IPS-11a (cell line): Measurements from ENCODE around the gene SMYD3.
"Not testable (repeated sequence)": the region's sequence is repeated elsewhere in the genome, so short reads cannot be mapped to it uniquely, and the experiment has no call there.

Source experiments
- H3K4me3 ChIP-seq: one replicate; pipeline ENCODE4 v1.5.1; 2013; ENCODE audit warnings: low read depth, low read length, control low read depth

The SMYD3 gene

DNA sequence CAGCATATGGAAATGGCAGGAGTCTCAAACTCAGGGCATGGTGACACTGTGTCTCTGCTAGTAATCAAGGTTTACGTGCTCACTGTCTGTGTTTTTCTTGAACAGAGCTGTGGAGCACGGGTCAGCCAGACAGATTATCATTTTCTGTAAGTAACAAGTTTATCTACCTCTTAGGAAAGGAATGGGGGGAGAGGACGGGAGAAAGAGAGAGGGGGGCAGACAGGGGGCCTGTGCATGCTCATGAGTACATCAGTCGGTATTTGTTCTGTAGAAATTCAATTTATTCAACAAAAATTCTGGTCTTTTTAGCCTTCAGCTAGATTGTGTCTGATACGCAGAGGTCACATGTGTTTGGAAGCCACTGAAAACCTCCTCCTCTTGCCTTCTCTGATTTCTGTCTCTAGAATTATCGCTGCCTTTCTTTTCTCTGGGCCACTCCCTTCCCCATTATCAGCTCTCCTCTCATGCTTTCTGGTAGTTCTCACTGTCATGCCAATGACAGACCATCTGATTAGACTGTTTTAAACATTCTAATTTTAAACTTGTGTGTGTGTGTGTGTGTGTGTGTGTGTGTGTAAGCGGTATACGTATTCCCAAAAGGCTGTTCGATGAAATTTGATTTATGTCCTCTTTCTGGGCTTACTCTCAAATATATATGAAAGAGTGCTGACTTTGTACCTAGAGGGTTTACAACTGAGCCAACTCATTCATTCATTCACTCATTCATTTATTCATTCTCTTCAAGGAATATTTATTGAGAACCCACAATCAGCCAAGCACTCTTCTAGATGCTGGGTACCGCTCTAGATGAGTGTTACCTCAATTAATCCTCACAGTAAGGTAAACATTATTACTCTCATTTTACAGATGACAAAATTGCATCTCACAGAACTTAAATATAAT, 715.4 kb downstream of the SMYD3 start:
- no peak overlapping the region for H3K4me3 ChIP-seq

DNA sequence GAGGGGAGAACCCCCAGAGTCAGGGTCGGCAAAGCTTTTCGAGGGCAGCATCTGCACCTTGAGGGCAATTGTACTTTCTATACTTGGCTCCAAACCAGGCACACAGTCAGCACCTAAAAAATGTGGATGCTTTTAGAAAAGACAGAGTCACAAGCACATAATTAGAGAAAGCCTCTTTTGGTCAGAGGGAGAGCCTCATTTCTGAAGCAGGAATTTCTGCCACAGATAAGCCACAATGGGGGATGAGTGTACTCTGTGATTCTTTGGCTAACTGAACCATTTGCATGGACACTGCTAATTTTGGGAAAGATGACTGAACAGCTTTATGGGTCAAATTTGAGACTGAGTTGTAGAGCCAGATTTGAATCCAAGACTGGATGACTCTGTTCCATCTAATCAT, 716.6 kb downstream of the SMYD3 start:
- H3K4me3 ChIP-seq: no peak overlapping the region

DNA sequence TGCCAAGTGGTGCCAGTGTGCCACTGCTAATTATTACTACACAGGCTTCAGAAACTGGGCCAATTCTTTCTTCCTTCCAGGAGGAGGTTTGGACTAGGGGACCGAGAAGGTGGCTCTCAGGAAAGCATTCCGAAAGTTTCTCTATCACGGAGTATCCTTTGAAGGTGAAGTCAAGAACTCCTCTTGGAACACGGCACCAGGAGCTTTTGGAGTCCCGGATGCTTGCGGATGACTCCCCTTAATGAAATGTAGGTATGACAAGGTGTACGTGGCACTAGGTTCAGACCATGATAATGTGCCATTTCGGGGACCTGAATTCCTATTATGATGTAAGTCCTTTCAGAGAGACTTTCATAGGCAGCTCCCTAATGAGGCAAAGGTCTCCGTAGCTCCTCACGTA, 718.2 kb downstream of the SMYD3 start:
- no peak overlapping the region for H3K4me3 ChIP-seq

DNA sequence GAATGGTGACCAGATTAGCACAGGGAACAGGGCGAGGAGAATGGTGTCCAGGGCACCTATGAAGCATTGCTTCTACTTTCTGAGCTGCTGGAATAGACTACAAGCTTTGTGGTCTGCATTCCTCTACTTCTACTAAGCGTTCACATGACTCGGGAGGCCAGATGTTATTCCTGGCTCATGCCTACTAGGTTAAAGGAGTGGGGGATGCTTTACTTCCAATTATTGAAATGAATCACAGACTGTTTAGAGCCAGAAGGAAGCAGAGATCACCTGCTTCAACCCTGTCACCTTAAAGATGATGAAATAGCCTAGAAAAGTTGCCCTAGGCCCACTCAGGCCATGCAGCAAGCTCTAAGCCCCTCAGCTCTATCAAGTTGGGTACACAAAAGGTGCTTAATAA, 718.8 kb downstream of the SMYD3 start:
- H3K4me3 ChIP-seq: no peak overlapping the region

DNA sequence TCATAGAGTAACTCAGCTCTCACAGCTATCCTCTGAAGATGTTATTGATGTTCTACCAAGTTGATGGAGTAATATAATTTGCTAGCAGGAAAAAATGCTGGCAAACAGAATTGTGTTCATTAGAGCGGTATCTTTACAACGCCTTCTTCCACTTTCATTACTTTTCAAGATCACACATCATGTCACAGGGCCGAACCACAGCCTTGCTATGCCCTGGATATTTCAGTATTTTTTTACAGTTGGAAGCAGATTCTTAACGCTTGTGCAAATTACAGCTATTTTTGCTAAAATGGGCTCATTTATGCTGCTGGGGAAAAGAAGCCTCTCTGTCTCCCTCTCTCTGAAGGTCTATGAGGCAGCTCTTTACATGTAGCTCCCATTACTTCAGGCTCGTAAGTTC, 720.1 kb downstream of the SMYD3 start:
- H3K4me3 ChIP-seq: no peak overlapping the region

DNA sequence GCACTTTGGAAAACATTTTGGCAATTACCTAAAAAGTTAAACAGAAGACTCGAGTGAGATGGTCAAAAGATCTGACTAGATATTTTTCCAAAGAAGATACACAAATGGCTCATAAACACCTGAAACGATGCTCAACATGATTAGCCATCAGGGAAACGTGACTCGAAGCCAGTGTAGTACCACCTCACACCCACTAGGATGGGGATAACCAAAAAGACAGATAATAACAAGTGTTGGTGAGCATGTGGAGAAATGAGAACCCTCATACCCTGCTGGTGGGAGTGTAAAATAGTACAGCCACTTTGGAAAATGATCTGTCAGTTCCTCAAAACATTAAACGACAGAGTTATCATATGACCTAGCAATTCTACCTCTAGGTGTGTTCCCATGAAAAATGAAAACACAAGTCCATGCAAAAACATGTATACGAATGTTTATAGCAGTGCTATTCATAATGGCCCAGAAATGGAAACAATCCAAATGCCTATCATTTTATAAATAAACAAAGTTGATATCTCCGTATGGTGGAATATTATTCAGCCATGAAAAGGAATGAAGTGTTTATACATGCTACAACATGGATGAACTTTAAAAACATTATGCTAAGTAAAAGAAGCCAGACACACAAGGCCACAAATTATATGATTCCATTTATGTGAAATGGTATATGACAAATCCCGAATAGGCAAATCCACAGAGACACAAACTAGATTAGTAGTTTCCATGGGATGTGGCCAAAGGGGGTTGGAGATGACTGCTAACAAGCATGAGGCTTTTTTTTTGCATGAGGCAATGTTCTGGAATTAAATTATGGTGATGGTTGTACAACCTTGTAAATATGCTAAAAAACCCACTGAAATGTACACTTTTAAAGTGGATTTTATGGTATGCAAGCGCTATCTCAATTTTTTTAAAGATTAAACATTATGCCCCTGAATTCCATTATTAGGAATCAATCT, 727.0 kb downstream of the SMYD3 start:
- no peak overlapping the region for H3K4me3 ChIP-seq

DNA sequence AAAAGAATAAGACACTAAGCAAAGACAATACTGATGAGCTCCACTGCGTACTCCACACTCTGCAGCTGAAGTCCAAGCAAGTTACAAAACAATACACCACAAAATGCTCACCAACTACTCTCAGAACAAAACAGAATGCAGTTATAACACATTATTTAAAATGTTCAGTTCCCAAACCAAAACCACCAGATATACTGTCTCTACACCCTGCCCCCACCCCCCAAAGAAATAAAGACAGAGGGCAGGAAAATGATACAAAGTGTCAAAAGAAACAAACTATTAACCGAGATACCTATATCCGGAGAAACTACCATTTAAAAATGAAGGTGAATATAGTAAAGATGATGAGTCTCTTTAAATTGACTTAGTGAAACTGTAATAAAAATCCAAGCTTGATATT, 729.3 kb downstream of the SMYD3 start:
- no peak overlapping the region for H3K4me3 ChIP-seq

DNA sequence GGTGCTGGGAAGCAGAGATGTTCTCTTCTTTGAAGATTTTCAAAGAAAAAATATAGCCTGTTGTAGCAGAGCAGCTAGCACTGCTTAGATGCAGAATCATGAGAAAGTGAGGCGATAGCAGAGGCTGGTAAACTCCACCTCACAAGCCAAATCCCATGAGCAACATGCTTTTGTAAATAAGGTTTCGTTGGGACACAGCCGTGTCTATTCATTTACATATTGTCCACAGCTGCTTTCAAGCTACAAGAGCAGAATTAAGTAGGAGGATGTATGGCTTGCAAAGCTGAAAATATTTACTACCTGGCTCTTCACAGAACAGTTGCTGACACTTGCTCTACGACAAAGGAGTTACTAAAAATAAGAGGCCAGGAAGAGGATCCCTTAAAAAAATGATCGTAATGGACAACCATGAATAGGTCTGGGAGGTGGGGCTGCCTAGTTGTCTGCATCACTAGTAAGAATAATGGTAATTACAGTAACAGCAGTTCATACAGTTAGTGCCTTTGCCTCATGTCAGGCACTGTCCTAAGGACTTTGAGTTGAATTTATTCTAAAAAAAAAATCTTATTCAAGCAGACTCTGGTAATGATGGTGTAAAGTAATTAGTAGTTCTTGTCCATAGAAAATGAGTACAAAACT, 730.3 kb downstream of the SMYD3 start:
- H3K4me3 ChIP-seq: no peak overlapping the region

DNA sequence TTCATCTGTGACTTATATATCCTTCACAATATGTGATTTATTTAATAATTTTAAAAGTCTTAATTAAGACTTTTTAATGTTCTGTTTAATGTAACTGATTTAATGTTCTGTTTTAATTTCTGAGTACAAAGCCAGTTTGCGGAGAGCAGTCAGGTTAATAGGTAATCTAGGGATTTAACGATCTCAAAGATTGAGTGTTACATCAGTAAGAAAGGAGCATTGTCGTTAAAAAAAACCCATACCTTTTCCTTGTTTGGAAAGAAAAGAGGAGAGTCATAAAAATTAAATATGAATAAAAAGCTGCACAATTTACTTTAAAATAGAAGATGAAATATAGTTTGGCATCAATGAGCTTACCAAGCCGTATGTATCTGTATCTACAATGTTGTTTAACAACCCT, 730.9 kb downstream of the SMYD3 start:
- H3K4me3 ChIP-seq: no peak overlapping the region

DNA sequence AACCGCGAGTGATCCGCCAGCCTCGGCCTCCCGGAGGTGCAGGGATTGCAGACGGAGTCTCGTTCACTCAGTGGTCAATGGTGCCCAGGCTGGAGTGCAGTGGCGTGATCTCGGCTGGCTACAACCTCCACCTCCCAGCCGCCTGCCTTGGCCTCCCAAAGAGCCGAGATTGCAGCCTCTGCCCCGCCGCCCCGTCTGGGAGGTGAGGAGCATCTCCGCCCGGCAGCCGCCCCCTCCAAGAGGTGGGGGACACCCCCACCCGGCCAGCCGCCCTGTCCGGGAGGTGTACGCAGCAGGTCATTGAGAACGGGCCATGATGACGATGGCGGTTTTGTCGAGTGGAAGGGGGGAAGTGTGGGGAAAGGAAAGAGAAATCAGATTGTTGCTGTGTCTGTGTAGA, 732.1 kb downstream of the SMYD3 start:
- not testable (repeated sequence) for H3K4me3 ChIP-seq

DNA sequence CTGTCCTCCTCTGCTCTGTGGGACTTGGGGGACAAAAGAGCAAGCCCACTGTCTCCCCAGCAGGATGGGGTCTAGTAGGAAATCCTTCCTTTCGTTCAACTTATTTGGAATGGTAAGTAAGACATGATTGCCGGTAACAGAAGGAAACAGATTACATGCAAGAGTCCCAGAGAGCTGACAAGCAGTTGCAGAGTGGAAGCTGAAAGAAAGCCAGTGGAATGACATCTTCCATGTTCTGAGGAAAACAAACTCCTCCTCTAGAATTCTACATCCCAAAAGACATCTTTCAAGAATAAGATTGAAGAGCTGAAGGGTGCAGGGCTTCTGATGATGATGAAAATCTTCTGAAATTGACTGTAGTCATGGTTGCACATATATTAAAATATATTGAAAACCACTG, 732.9 kb downstream of the SMYD3 start:
- no peak overlapping the region for H3K4me3 ChIP-seq

DNA sequence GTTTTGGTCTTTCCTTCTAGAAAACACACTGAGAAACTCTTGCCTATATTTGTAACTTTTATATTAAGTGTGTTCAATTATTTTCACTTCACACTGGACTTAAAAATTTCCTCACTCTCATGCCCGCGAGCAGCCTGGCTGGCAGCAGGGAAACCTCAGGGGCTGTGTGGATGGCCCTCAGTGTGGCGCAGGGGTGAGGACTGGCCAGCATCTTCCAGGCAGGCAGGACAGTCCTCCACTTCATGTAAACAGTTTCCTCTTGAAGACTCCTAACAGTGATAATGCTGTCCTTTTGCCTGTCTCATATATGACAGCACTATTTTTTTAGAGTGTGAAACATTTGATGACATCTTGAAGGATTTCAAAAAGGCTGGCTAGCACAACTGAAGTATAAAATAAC, 733.7 kb downstream of the SMYD3 start:
- no peak overlapping the region for H3K4me3 ChIP-seq

DNA sequence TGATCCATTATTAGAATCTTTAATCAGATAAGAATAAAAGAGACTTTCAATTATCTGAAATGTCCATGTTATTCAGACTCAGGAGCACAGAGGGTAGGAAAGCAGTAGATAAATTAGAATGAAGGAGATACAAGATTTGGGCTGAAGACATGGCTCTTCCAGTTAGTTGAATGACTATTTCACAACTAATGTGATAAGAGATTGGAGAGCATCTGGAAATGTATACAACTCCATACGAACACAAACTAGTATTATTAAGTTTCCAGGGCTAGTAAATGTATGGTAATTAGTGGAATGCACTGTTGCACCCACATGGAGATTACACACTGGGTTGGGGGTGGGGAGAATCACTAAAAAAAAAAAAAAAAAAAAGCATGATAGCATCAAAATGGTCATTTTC, 734.3 kb downstream of the SMYD3 start:
- no peak overlapping the region for H3K4me3 ChIP-seq

DNA sequence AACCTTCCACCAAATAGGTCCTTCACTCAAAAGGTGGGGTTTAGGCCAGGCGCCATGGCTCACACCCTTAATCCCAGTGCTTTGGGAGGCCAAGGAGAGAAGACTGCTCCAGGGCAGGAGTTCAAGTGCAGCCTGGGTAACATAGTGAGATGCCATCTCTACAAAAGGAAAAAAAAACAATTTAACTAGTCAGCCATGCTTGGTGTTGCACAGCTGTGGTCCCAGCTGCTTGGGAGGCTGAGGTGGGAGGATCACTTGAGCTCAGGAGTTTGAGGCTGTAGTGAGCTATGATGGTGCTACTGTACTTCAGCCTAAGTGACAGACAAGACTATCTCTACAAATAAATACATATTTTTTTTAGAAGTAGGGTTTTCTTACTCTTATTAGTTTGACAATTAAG, 734.8 kb downstream of the SMYD3 start:
- H3K4me3 ChIP-seq: no peak overlapping the region

DNA sequence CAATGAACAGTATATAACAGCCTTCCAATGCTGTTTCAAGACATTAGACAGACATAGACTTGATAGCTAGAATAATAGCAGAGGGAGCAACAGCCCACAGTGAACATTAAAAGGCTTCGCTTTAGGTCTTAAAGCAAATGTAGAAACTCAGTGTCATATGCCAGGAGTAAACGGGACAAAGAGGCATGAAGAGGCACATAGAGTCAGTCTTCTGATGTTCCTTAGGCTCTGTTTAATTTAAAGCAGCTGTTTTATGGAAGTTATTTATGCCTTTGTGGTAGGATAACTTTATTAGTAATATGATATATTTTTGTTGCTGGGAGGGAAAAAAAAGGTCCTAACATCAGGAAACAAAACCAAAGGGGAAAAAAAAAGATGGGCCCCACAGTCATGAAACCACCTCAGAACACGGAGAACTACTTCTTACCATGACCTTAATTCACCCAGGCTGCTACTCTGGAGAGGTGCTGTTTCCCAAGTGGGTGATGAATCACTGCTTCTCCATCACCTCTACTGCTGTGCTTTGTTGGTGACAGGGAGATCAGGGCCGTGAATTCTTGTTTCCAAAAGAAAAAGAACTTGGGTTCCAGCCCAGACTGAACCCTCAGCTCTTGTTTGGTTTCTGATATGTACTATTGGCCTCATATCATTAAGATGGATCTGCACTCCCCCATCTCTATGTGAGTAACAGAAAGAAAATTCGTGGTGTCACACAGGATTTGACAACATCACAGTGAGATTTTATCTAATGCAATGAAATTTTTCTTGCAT, 735.4 kb downstream of the SMYD3 start:
- no peak overlapping the region for H3K4me3 ChIP-seq

DNA sequence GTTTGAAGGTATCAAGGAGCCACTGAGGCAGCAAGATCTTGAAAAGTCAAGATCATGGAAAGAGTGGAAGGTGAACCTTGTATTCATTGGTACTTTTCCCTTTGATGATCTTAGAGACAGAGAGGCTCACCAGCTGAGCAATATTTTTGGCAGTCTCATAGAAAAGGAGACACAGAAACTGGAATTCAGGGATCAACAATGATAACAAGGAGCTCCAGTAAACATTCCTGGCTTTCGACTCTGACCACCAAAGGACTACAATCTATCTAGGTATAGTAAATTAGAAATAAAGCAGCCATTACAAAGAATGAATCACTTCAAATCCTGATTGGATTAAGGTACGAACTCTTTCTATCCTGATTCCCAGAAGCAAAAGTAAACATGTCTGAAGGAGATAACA, 736.9 kb downstream of the SMYD3 start:
- H3K4me3 ChIP-seq: no peak overlapping the region

DNA sequence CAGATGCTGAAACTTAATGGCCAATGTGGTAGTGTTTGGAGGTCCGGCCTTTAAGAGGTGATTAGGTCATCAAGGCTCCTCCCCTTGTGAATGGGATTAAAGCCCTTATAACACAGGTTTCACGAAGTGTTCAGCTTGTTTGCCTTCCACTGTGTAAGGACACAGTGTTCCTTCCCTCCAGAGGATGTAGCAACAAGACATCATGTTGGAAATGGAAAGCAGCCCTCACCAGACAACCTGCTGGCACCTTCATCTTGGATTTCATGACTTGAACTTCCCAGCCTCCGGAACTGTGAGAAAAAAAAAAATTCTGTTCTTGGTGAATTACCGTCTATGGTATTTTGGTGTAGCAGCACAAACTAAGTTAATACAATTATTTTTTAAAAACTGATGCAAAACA, 738.5 kb downstream of the SMYD3 start:
- no peak overlapping the region for H3K4me3 ChIP-seq

DNA sequence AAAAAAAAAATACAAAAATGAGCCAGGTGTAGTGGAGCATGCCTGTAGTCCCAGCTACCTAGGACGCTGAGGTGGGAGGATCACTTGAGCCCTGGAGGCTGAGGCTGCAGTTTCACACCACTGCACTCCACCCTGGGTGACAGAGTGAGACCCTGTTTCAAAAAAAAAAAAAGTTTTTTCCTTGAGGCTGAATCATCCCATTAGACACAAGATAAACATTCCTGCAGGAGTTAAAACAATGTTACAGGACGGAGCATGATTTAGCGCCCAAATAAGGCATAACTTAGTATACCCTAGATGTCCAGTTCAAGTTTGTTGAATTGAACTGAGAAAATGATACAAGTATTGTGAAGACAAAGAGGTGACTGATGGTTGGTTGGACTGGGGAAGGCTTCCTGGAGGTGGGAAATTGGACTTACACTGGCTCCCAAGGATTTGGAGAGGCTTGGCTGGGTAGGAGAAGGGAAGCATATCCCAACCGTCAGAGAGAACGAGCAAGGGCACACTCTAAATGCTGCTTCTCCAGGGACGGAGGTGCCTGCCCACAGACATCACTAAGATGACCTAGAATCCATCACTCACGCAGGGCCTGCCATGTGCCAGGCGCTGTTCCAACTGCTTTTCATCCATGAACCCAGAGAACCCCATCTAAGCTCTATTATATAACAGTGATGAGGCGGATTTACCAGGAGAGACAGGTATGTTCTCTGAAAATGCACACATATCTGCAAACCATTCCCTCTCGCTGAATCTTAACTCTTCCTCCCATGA, 741.7 kb downstream of the SMYD3 start:
- no peak overlapping the region for H3K4me3 ChIP-seq

DNA sequence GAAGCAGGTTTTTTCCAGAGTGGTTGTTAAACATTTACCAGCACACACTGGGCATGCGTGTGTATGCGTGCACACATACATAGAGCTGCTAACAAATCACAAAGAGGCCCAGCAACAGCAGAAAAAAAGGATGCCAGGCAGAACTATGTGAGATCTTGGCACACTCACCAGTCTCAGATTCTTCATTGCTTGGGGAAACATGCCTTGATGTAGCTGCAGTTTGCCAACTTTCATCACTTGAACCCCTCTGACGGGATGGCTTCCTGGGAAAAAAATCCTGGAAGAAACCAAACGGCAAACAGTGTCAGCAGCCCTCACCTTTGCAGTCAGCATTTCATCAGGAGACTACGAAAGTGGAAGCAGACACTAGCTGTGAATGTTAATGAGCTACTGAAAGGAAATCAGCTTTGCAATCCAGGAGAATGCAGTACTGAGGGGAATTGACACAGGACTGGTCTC, 743.2 kb downstream of the SMYD3 start:
- no peak overlapping the region for H3K4me3 ChIP-seq

DNA sequence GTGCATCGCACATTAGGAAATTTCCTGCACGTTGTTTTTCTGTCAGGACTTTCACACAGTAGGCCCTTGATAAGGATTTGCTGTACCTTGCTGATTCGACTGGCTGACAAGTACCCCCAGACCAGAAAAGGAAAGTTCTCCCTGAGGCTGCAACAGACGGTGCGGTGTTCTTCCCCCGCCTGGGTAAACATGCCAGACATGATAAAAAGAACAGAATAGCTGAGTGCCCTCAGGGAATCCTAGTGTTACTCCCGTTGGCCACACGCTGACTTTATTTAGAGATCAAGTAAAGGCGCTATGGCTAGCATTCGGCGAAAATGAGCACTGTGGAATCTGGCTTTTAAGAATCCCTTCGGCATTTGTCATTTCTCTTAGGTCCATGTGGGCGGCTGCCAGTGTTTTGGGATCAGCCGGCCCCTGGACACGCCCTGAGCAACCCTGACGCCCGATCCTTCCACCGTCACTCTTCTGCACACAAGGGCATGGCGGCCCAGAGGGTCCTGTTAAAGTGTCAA, 744.6 kb downstream of the SMYD3 start:
- no peak overlapping the region for H3K4me3 ChIP-seq
